Activated naive CD8-positive, alpha-beta T cell treated with anti-CD3 and anti-CD28 coated beads, Interleukin-2, amount 50 U/mL, for 24 hours (primary cell): Measurements from ENCODE around the gene WNT16.

Experiments used
- ATAC-seq: fragments of 150-1000 bp; cut with Tn5 transposase; one replicate; pipeline ENCODE4 v1.10.0; 2021
- DNase-seq: peaks from one replicate; pipeline ENCODE4 v3.0.0; 2021
- H3K27ac Mint-ChIP-seq: one replicate; pipeline ENCODE4 v1.8.0; 2021; ENCODE audit warnings: mild to moderate bottlenecking, mixed read lengths
- H3K27me3 Mint-ChIP-seq: one replicate; pipeline ENCODE4 v1.8.0; 2021; ENCODE audit warnings: mixed read lengths
- H3K36me3 Mint-ChIP-seq: one replicate; pipeline ENCODE4 v1.8.0; 2021; ENCODE audit warnings: low read depth, mixed read lengths
- H3K4me1 Mint-ChIP-seq: one replicate; pipeline ENCODE4 v1.8.0; 2021; ENCODE audit warnings: mixed read lengths
- H3K4me3 Mint-ChIP-seq: one replicate; pipeline ENCODE4 v1.8.0; 2021; ENCODE audit warnings: mild to moderate bottlenecking, moderate library complexity, mixed read lengths
- H3K9me3 Mint-ChIP-seq: one replicate; pipeline ENCODE4 v1.8.0; 2021; ENCODE audit warnings: mixed read lengths

The WNT16 gene

GRCh38 chr7:121327671-121328070 lies 1.1 kb upstream of the WNT16 start:
- no peaks in the 10 kb centered on the region for H3K36me3 Mint-ChIP-seq

GRCh38 chr7:121329191-121330052 lies 622 bp downstream of the WNT16 start:
- Mint-ChIP-seq H3K27me3 (peaks cover 59% of the 10 kb centered on the region), H3K36me3 (no peaks in the 10 kb centered on the region), H3K27ac (no peak overlapping the region), H3K4me1 (peaks cover 20% of the 10 kb centered on the region), H3K9me3 (no peaks in the 10 kb centered on the region), H3K4me3 (peak overlapping the region; percentile 65)
- ATAC-seq (peak; percentile 50), DNase-seq (peak; percentile 33)

More at GRCh38 chr7:121327671-121328070, 1.1 kb upstream of the WNT16 start:
- ATAC-seq (no peak), DNase-seq (no peak)
- H3K9me3 Mint-ChIP-seq = no peaks in the 10 kb centered on the region
- no peak overlapping the region for H3K27ac Mint-ChIP-seq
- no peak overlapping the region for H3K4me3 Mint-ChIP-seq
- H3K27me3 Mint-ChIP-seq = peaks cover 56% of the 10 kb centered on the region
- peaks cover 20% of the 10 kb centered on the region for H3K4me1 Mint-ChIP-seq

- Mint-ChIP-seq H3K9me3 (no peaks in the 10 kb centered on the region), H3K4me1 (peaks cover 20% of the 10 kb centered on the region), H3K27ac (no peak overlapping the region), H3K36me3 (no peaks in the 10 kb centered on the region), H3K4me3 (peak overlapping the region; percentile 65), H3K27me3 (peaks cover 64% of the 10 kb centered on the region)
- no peak for ATAC-seq
- DNase-seq = peak; percentile 10
Observed at GRCh38 chr7:121330053-121330833, 1.4 kb downstream of the WNT16 start.

GRCh38 chr7:121331048-121331447 lies 2.2 kb downstream of the WNT16 start:
- Mint-ChIP-seq H3K36me3 (no peaks in the 10 kb centered on the region), H3K27ac (no peak overlapping the region), H3K4me1 (peaks cover 20% of the 10 kb centered on the region), H3K27me3 (peaks cover 60% of the 10 kb centered on the region), H3K9me3 (no peaks in the 10 kb centered on the region), H3K4me3 (no peak overlapping the region)
- ATAC-seq (no peak), DNase-seq (no peak)

- H3K27ac Mint-ChIP-seq = no peak overlapping the region
- DNase-seq (no peak), ATAC-seq (no peak)
- peaks cover 58% of the 10 kb centered on the region for H3K27me3 Mint-ChIP-seq
- H3K4me1 Mint-ChIP-seq = peaks cover 20% of the 10 kb centered on the region
- H3K4me3 Mint-ChIP-seq = no peak overlapping the region
- no peaks in the 10 kb centered on the region for H3K9me3 Mint-ChIP-seq
- no peaks in the 10 kb centered on the region for H3K36me3 Mint-ChIP-seq
Observed at GRCh38 chr7:121331574-121331973, 2.8 kb downstream of the WNT16 start.

- ATAC-seq = no peak
- peaks cover 7% of the 10 kb centered on the region for H3K4me1 Mint-ChIP-seq
- DNase-seq = no peak
- H3K27me3 Mint-ChIP-seq = peaks cover 36% of the 10 kb centered on the region
- H3K27ac Mint-ChIP-seq = no peak overlapping the region
- no peak overlapping the region for H3K4me3 Mint-ChIP-seq
- H3K9me3 Mint-ChIP-seq = no peaks in the 10 kb centered on the region
- peaks cover 4% of the 10 kb centered on the region for H3K36me3 Mint-ChIP-seq
Observed at GRCh38 chr7:121334376-121334775, 5.6 kb downstream of the WNT16 start.

GRCh38 chr7:121334875-121335648 lies 6.3 kb downstream of the WNT16 start:
- Mint-ChIP-seq H3K27ac (no peak overlapping the region), H3K36me3 (peaks cover 4% of the 10 kb centered on the region)
- ATAC-seq = no peak

GRCh38 chr7:121336579-121336978 lies 7.8 kb downstream of the WNT16 start:
- Mint-ChIP-seq H3K27me3 (peaks cover 16% of the 10 kb centered on the region), H3K9me3 (no peaks in the 10 kb centered on the region), H3K36me3 (peaks cover 4% of the 10 kb centered on the region), H3K4me3 (no peak overlapping the region), H3K27ac (no peak overlapping the region), H3K4me1 (no peaks in the 10 kb centered on the region)
- ATAC-seq (no peak), DNase-seq (no peak)

More at GRCh38 chr7:121334875-121335648, 6.3 kb downstream of the WNT16 start:
- no peaks in the 10 kb centered on the region for H3K9me3 Mint-ChIP-seq
- peaks cover 29% of the 10 kb centered on the region for H3K27me3 Mint-ChIP-seq
- no peak for DNase-seq
- H3K4me1 Mint-ChIP-seq = peaks cover 5% of the 10 kb centered on the region
- H3K4me3 Mint-ChIP-seq = no peak overlapping the region

GRCh38 chr7:121337398-121337797 lies 8.6 kb downstream of the WNT16 start:
- Mint-ChIP-seq H3K9me3 (no peaks in the 10 kb centered on the region), H3K4me3 (no peak overlapping the region), H3K27me3 (peaks cover 14% of the 10 kb centered on the region), H3K36me3 (peaks cover 11% of the 10 kb centered on the region), H3K27ac (no peak overlapping the region), H3K4me1 (no peaks in the 10 kb centered on the region)
- ATAC-seq = no peak
- DNase-seq = no peak

GRCh38 chr7:121339082-121339481 lies 10.3 kb downstream of the WNT16 start:
- DNase-seq (no peak), ATAC-seq (peak; percentile 28)
- Mint-ChIP-seq H3K36me3 (peaks cover 15% of the 10 kb centered on the region), H3K4me3 (no peak overlapping the region), H3K4me1 (no peaks in the 10 kb centered on the region), H3K9me3 (no peaks in the 10 kb centered on the region), H3K27me3 (peaks cover 13% of the 10 kb centered on the region), H3K27ac (no peak overlapping the region)

GRCh38 chr7:121341933-121342332 lies 13.1 kb downstream of the WNT16 start:
- ATAC-seq (no peak), DNase-seq (no peak)
- Mint-ChIP-seq H3K36me3 (peaks cover 21% of the 10 kb centered on the region), H3K9me3 (no peaks in the 10 kb centered on the region), H3K4me3 (no peak overlapping the region), H3K27ac (no peak overlapping the region), H3K27me3 (no peaks in the 10 kb centered on the region), H3K4me1 (no peaks in the 10 kb centered on the region)

GRCh38 chr7:121342631-121343030 lies 13.8 kb downstream of the WNT16 start:
- Mint-ChIP-seq H3K9me3 (no peaks in the 10 kb centered on the region), H3K36me3 (peaks cover 28% of the 10 kb centered on the region), H3K27ac (no peak overlapping the region), H3K4me3 (no peak overlapping the region), H3K27me3 (no peaks in the 10 kb centered on the region), H3K4me1 (no peaks in the 10 kb centered on the region)
- DNase-seq (no peak), ATAC-seq (no peak)

- Mint-ChIP-seq H3K4me1 (no peaks in the 10 kb centered on the region), H3K36me3 (peaks cover 30% of the 10 kb centered on the region), H3K27me3 (no peaks in the 10 kb centered on the region), H3K4me3 (no peak overlapping the region), H3K27ac (no peak overlapping the region), H3K9me3 (no peaks in the 10 kb centered on the region)
- DNase-seq (no peak), ATAC-seq (no peak)
Observed at GRCh38 chr7:121343302-121343701, 14.5 kb downstream of the WNT16 start.

GRCh38 chr7:121344093-121344492 lies 15.3 kb downstream of the WNT16 start:
- no peak for ATAC-seq
- H3K9me3 Mint-ChIP-seq = no peaks in the 10 kb centered on the region
- no peak for DNase-seq
- no peaks in the 10 kb centered on the region for H3K4me1 Mint-ChIP-seq
- no peak overlapping the region for H3K27ac Mint-ChIP-seq
- peaks cover 26% of the 10 kb centered on the region for H3K36me3 Mint-ChIP-seq
- H3K4me3 Mint-ChIP-seq = no peak overlapping the region
- no peaks in the 10 kb centered on the region for H3K27me3 Mint-ChIP-seq
